ENCODE measurements around the gene FBN2.

FBN2 gene

GRCh38 chr5:128378196-128378595 is 159.8 kb downstream of the FBN2 start:
- no peak for FAIRE-seq
- DNase-seq (ENCODE audit: insufficient read length, low spot score) = no peak

- no peak for FAIRE-seq
Measured at GRCh38 chr5:128376577-128376976, 161.5 kb downstream of the FBN2 start.

GRCh38 chr5:128366147-128366546 is 171.9 kb downstream of the FBN2 start:
- no peak for FAIRE-seq
- DNase-seq (ENCODE audit: insufficient read length, low spot score) = no peak

More at GRCh38 chr5:128376577-128376976, 161.5 kb downstream of the FBN2 start:
- DNase-seq (ENCODE audit: insufficient read length, low spot score) = no peak

GRCh38 chr5:128362370-128362769 is 175.7 kb downstream of the FBN2 start:
- no peak for DNase-seq (ENCODE audit: insufficient read length, low spot score)
- no peak for FAIRE-seq

GRCh38 chr5:128358826-128359225 is 179.2 kb downstream of the FBN2 start:
- DNase-seq (ENCODE audit: insufficient read length, low spot score) = no peak
- no peak for FAIRE-seq

- FAIRE-seq = no peak
- no peak for DNase-seq (ENCODE audit: insufficient read length, low spot score)
Measured at GRCh38 chr5:128357226-128357625, 180.8 kb downstream of the FBN2 start.

GRCh38 chr5:128355961-128356360 is 182.1 kb downstream of the FBN2 start:
- no peak for DNase-seq (ENCODE audit: insufficient read length, low spot score)

GRCh38 chr5:128353441-128354107 is 184.5 kb downstream of the FBN2 start:
- DNase-seq (ENCODE audit: insufficient read length, low spot score) = no peak
- FAIRE-seq = no peak

More at GRCh38 chr5:128355961-128356360, 182.1 kb downstream of the FBN2 start:
- FAIRE-seq = no peak

- FAIRE-seq (no peak), DNase-seq (ENCODE audit: insufficient read length, low spot score) (no peak)
Measured at GRCh38 chr5:128350705-128351104, 187.3 kb downstream of the FBN2 start.

- no peak for FAIRE-seq
- no peak for DNase-seq (ENCODE audit: insufficient read length, low spot score)
Measured at GRCh38 chr5:128349044-128349858, 188.8 kb downstream of the FBN2 start.

GRCh38 chr5:128346038-128346437 is 192.0 kb downstream of the FBN2 start:
- no peak for FAIRE-seq
- DNase-seq (ENCODE audit: insufficient read length, low spot score) = no peak

- DNase-seq (ENCODE audit: insufficient read length, low spot score) (no peak), FAIRE-seq (no peak)
Measured at GRCh38 chr5:128345247-128345646, 192.8 kb downstream of the FBN2 start.

GRCh38 chr5:128343168-128343567 is 194.9 kb downstream of the FBN2 start:
- FAIRE-seq (no peak), DNase-seq (ENCODE audit: insufficient read length, low spot score) (no peak)

GRCh38 chr5:128341056-128341455 is 197.0 kb downstream of the FBN2 start:
- DNase-seq (ENCODE audit: insufficient read length, low spot score) (no peak), FAIRE-seq (no peak)

GRCh38 chr5:128340648-128341047 is 197.4 kb downstream of the FBN2 start:
- no peak for DNase-seq (ENCODE audit: insufficient read length, low spot score)
- FAIRE-seq = no peak

GRCh38 chr5:128339585-128339984 is 198.5 kb downstream of the FBN2 start:
- no peak for FAIRE-seq
- DNase-seq (ENCODE audit: insufficient read length, low spot score) = no peak

GRCh38 chr5:128338649-128339048 is 199.4 kb downstream of the FBN2 start:
- no peak for FAIRE-seq
- DNase-seq (ENCODE audit: insufficient read length, low spot score) = no peak

- DNase-seq (ENCODE audit: insufficient read length, low spot score) = no peak
- FAIRE-seq = no peak
Measured at GRCh38 chr5:128335339-128335738, 202.7 kb downstream of the FBN2 start.

- DNase-seq (ENCODE audit: insufficient read length, low spot score) (no peak), FAIRE-seq (no peak)
Measured at GRCh38 chr5:128334010-128334716, 203.9 kb downstream of the FBN2 start.

- no peak for DNase-seq (ENCODE audit: insufficient read length, low spot score)
- no peak for FAIRE-seq
Measured at GRCh38 chr5:128331261-128331660, 206.8 kb downstream of the FBN2 start.

- FAIRE-seq (no peak), DNase-seq (ENCODE audit: insufficient read length, low spot score) (no peak)
Measured at GRCh38 chr5:128329386-128329939, 208.6 kb downstream of the FBN2 start.

Data from GM19239 (cell line).